ENCODE measurements around the gene YPEL1.

Gene YPEL1

GRCh38 chr22:21652547-21653545 is 82.7 kb downstream of the YPEL1 start:
- DNase-seq, result no peak

GRCh38 chr22:21652010-21652546 is 83.5 kb downstream of the YPEL1 start:
- DNase-seq, result peak; percentile 80

- DNase-seq, result no peak
These were observed 84.0 kb downstream of the YPEL1 start for GRCh38 chr22:21651521-21652009.

- peak; percentile 32 for DNase-seq
These were observed 84.6 kb downstream of the YPEL1 start for GRCh38 chr22:21650823-21651520.

GRCh38 chr22:21650280-21650679 is 85.3 kb downstream of the YPEL1 start:
- DNase-seq, result no peak
